Measurements from ENCODE around the gene IL17RE. TPM values are rescaled to one million over a fixed set of nuclear protein-coding genes. Genes with fewer than 3 reads are reported as not detected.
"Not testable (repeated sequence)": the region's sequence is repeated elsewhere in the genome, so short reads cannot be mapped to it uniquely, and the experiment has no call there.

The IL17RE gene
- total RNA-seq, 1 donor: 3.1 TPM

GRCh38 chr3:9862391-9863057, 40.1 kb upstream of the IL17RE start:
- no peak for DNase-seq (ENCODE audit: low read depth)
- no peak overlapping the region for H3K4me3 ChIP-seq (ENCODE audit: low read depth, low read length)
- TF ChIP-seq CTCF (IDR thresholded peaks at IDR 0.05; ENCODE audit: insufficient read depth, low read length): peak; percentile 43

GRCh38 chr3:9863058-9863772, 39.4 kb upstream of the IL17RE start:
- H3K4me3 ChIP-seq (ENCODE audit: low read depth, low read length): no peak overlapping the region
- no peak for TF ChIP-seq CTCF (IDR thresholded peaks at IDR 0.05; ENCODE audit: insufficient read depth, low read length)
- DNase-seq (ENCODE audit: low read depth): no peak

- TF ChIP-seq CTCF (IDR thresholded peaks at IDR 0.05; ENCODE audit: insufficient read depth, low read length): no peak
- DNase-seq (ENCODE audit: low read depth): peak; percentile 94
- no peak overlapping the region for H3K4me3 ChIP-seq (ENCODE audit: low read depth, low read length)
Observed at GRCh38 chr3:9864200-9864927, 38.3 kb upstream of the IL17RE start.

GRCh38 chr3:9865125-9865637, 37.5 kb upstream of the IL17RE start:
- not testable (repeated sequence) for H3K4me3 ChIP-seq (ENCODE audit: low read depth, low read length); DNase-seq (ENCODE audit: low read depth)

GRCh38 chr3:9866639-9867038, 36.0 kb upstream of the IL17RE start:
- TF ChIP-seq CTCF (IDR thresholded peaks at IDR 0.05; ENCODE audit: insufficient read depth, low read length): no peak
- no peak overlapping the region for H3K4me3 ChIP-seq (ENCODE audit: low read depth, low read length)
- peak; percentile 59 for DNase-seq (ENCODE audit: low read depth)

GRCh38 chr3:9867106-9867505, 35.5 kb upstream of the IL17RE start:
- no peak overlapping the region for H3K4me3 ChIP-seq (ENCODE audit: low read depth, low read length)
- no peak for TF ChIP-seq CTCF (IDR thresholded peaks at IDR 0.05; ENCODE audit: insufficient read depth, low read length)
- no peak for DNase-seq (ENCODE audit: low read depth)

GRCh38 chr3:9869955-9870354, 32.7 kb upstream of the IL17RE start:
- H3K4me3 ChIP-seq (ENCODE audit: low read depth, low read length): no peak overlapping the region
- TF ChIP-seq CTCF (IDR thresholded peaks at IDR 0.05; ENCODE audit: insufficient read depth, low read length): no peak
- no peak for DNase-seq (ENCODE audit: low read depth)
